Natural killer cell (primary cell): Measurements from ENCODE around the gene LGALS4. TPM values are rescaled to one million over a fixed set of nuclear protein-coding genes. Genes with fewer than 3 reads are reported as not detected.

Source experiments
- ATAC-seq, 3 donors: fragments of 150-1000 bp in 2 of 3; fragments of 200-7000 bp in 1 of 3; cut with Tn5 transposase; 1 replicate in 1 of 3; 2 replicates in 2 of 3; pipeline ENCODE4 v1.10.0; 2021; ENCODE audit warnings: mild to moderate bottlenecking in 2 of 3, moderate library complexity in 2 of 3
- DNase-seq, 2 donors: peaks; one replicate each; pipeline versions ENCODE4 v3.0.0 to v3.0.0-alpha.2; 2013 to 2021; ENCODE audit warnings: mixed read lengths in 1 of 2
- H3K27ac ChIP-seq: one replicate; pipeline ENCODE4 v1.5.1; 2013; ENCODE audit warnings: mild to moderate bottlenecking, low read length
- H3K27me3 ChIP-seq: one replicate; pipeline ENCODE4 v1.6.1; 2013; ENCODE audit warnings: low read length; ENCODE audit not compliant: control insufficient read depth, insufficient read depth
- H3K36me3 ChIP-seq: one replicate; pipeline ENCODE4 v1.6.1; 2013; ENCODE audit warnings: low read length; ENCODE audit not compliant: control insufficient read depth, insufficient read depth
- H3K4me1 ChIP-seq: one replicate; pipeline ENCODE4 v1.6.1; 2013; ENCODE audit warnings: low read length; ENCODE audit not compliant: control insufficient read depth, insufficient read depth
- H3K4me3 ChIP-seq: one replicate; pipeline ENCODE4 v1.5.1; 2013; ENCODE audit warnings: low read length
- H3K9me3 ChIP-seq: one replicate; pipeline ENCODE4 v1.6.1; 2013; ENCODE audit warnings: low read length; ENCODE audit not compliant: control insufficient read depth, insufficient read depth
- H3K27ac Mint-ChIP-seq, 2 donors: one replicate each; pipeline ENCODE4 v1.8.0; 2022; ENCODE audit warnings: mild to moderate bottlenecking in 2 of 2, mixed read lengths in 2 of 2, moderate library complexity in 1 of 2
- H3K27me3 Mint-ChIP-seq, 2 donors: one replicate each; pipeline ENCODE4 v1.8.0; 2022; ENCODE audit warnings: low read depth in 2 of 2, mixed read lengths in 2 of 2
- H3K36me3 Mint-ChIP-seq: one replicate; pipeline ENCODE4 v1.8.0; 2022; ENCODE audit warnings: mixed read lengths
- H3K4me1 Mint-ChIP-seq, 2 donors: one replicate each; pipeline ENCODE4 v1.8.0; 2022; ENCODE audit warnings: mixed read lengths in 2 of 2
- H3K4me3 Mint-ChIP-seq: one replicate; pipeline ENCODE4 v1.8.0; 2022; ENCODE audit warnings: mild to moderate bottlenecking, moderate library complexity, mixed read lengths
- H3K9me3 Mint-ChIP-seq, 2 donors: one replicate each; pipeline ENCODE4 v1.8.0; 2022; ENCODE audit warnings: mixed read lengths in 2 of 2
- WGBS: methylation state at CpG from one replicate; pipeline ENCODE4 v1.1.7; 2013; ENCODE audit warnings: missing lambda C conversion rate; ENCODE audit not compliant: insufficient coverage; 5-methylcytosine and 5-hydroxymethylcytosine counted together
- intact Hi-C: fragments of 100-400 bp; cut with micrococcal nuclease; formaldehyde crosslinking; loops from one replicate; pipeline ENCODE4 v1.14.2; 2022
- total RNA-seq, 4 donors: library from RNA; stranded (reverse); fragments of 120-200 nt in 1 of 4; gene quantifications; one replicate each; pipeline versions ENCODE4 v1.2.3 to v1.2.4, GENCODE V29; 2013 to 2022
- TF ChIP-seq, protein P1 (sequence below): fragments of 200-600 bp; IDR thresholded peaks from one replicate; pipeline ENCODE4 v1.8.0; 2022; ENCODE audit warnings: antibody characterized with exemption

Gene LGALS4
- total RNA-seq, 3 donors from 2014 or later (not counting 1 experiment from before 2014, with no cell fraction given) = 4.2 to 4.8 (median 4.6) TPM

DNA sequence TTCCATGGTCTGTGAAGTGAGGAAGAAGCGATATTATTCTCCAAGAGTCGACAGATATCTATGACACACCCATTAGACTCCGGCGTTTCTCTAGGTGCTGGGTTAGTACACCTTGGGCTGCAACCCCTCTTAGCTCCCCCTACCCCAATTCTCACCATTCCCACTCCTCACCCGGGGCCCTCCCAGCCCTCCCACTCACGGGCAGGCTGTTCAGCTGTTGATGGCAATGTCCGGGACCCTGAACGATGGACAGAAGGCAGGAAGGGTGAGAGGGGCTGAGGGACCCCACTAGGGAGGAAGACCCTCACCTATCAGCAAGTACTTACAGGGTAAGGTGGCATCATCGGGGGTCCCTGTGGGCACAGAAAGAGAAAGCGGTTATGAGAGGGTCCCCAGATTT lies 9.2 kb downstream of the LGALS4 start:
- Histone ChIP-seq H3K36me3 (no peaks in the 10 kb centered on the region), H3K4me1 (peaks cover 3% of the 10 kb centered on the region), H3K9me3 (no peaks in the 10 kb centered on the region), H3K4me3 (no peak overlapping the region), H3K27ac (no peak overlapping the region), H3K27me3 (no peaks in the 10 kb centered on the region)
- H3K27ac Mint-ChIP-seq = no peak overlapping the region
- peaks cover 0 to 6% of the 10 kb centered on the region in 2 donors for H3K4me1 Mint-ChIP-seq
- H3K4me3 Mint-ChIP-seq = no peak overlapping the region
- ATAC-seq (no peak), DNase-seq (no peak)
- H3K27me3 Mint-ChIP-seq = no peaks in the 10 kb centered on the region
- intact Hi-C loops = no loop called here
- H3K36me3 Mint-ChIP-seq = no peaks in the 10 kb centered on the region
- TF ChIP-seq, protein P1, sequence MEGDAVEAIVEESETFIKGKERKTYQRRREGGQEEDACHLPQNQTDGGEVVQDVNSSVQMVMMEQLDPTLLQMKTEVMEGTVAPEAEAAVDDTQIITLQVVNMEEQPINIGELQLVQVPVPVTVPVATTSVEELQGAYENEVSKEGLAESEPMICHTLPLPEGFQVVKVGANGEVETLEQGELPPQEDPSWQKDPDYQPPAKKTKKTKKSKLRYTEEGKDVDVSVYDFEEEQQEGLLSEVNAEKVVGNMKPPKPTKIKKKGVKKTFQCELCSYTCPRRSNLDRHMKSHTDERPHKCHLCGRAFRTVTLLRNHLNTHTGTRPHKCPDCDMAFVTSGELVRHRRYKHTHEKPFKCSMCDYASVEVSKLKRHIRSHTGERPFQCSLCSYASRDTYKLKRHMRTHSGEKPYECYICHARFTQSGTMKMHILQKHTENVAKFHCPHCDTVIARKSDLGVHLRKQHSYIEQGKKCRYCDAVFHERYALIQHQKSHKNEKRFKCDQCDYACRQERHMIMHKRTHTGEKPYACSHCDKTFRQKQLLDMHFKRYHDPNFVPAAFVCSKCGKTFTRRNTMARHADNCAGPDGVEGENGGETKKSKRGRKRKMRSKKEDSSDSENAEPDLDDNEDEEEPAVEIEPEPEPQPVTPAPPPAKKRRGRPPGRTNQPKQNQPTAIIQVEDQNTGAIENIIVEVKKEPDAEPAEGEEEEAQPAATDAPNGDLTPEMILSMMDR = no peak
- 92% methylated on average over 6 of the region's 10 CpGs for WGBS
- no peaks in the 10 kb centered on the region for H3K9me3 Mint-ChIP-seq

DNA sequence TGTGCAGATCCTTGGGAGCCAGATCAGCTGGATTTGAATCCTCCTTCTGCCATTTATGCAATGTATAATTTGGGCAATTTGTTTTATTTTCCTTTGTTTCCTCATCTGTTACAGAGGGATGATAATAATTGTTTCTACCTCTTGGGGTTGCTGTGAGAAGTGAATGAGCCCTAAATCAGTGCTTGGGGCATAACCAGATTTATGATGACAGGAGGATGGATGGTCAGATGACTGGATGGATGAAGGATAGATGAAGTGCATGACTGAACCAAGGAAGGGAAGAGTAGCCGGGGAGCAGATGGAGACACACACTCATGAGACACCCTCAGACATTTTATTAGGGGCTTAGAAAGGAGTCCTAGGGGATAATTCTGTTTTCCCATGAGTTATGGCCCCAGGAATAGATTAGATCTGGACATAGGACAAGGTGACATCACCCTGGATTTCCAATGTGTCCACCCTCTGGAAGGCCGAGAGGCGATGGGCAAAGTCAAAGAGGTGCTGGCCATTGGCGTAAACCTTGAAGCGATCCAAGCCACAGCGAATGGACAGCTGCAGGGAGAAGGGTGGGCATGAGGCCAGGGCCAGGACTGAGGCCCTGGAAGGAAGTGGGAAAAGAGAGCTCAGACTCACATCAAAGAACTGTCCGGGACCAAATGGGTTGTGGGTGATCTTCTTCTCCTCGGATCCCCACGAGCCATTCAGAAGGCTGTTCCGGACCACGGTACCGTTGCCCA lies 11.2 kb downstream of the LGALS4 start:
- ATAC-seq (no peak), DNase-seq (no peak)
- TF ChIP-seq, protein P1 = no peak
- Mint-ChIP-seq H3K4me1 (peaks cover 0 to 6% of the 10 kb centered on the region in 2 donors), H3K27ac (no peak overlapping the region), H3K9me3 (no peaks in the 10 kb centered on the region), H3K36me3 (no peaks in the 10 kb centered on the region), H3K27me3 (no peaks in the 10 kb centered on the region), H3K4me3 (no peak overlapping the region)
- Histone ChIP-seq H3K4me3 (no peak overlapping the region), H3K4me1 (peaks cover 3% of the 10 kb centered on the region), H3K27ac (no peak overlapping the region), H3K27me3 (no peaks in the 10 kb centered on the region), H3K36me3 (no peaks in the 10 kb centered on the region), H3K9me3 (no peaks in the 10 kb centered on the region)
- intact Hi-C loops = no loop called here
- 98% methylated on average over 12 of the region's 12 CpGs for WGBS

DNA sequence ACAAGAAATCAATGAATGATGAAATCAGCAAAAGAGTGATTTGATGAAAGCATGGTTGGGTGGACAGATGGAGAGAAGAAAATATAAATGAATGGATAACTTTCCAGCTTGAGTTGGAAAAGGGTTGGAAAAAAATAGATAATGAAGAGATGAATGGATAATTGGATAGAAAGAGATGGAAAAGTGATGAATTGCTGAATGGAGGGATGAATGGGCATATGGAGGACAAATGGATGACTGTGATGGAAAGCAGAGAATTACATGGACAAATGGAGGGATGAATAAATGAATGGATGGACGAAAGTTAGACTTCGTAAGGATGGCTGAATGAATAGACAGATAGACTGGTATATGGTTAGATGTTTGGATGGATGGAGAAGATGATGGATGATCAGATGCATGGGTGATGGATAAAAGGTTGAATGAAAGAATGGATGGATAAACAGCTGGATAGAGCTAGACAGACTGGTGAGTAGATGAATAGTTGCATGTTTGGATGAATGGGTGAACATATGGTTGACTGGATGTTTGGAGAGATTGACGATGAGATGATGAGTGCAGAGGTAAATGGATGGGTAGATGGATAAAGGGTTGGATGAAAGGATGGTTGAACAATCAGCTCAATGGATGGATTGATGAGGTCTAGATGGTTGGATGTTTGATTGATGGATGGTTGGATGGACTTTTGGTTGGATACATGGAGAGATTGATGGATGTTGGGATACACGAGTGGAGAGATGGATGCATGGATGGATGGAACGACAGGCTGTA lies 12.0 kb downstream of the LGALS4 start:
- no peaks in the 10 kb centered on the region for H3K9me3 Mint-ChIP-seq
- H3K36me3 Mint-ChIP-seq = no peaks in the 10 kb centered on the region
- DNase-seq = no peak
- no peaks in the 10 kb centered on the region for H3K27me3 ChIP-seq
- H3K9me3 ChIP-seq = no peaks in the 10 kb centered on the region
- ATAC-seq = no peak
- H3K27ac Mint-ChIP-seq = no peak overlapping the region
- H3K27me3 Mint-ChIP-seq = no peaks in the 10 kb centered on the region
- H3K4me3 Mint-ChIP-seq = no peak overlapping the region
- intact Hi-C loops = no loop called here
- H3K4me3 ChIP-seq = no peak overlapping the region
- H3K4me1 Mint-ChIP-seq = peaks cover 0 to 6% of the 10 kb centered on the region in 2 donors
- peaks cover 3% of the 10 kb centered on the region for H3K4me1 ChIP-seq
- no peak overlapping the region for H3K27ac ChIP-seq
- WGBS = 96% methylated on average over 5 of the region's 5 CpGs
- H3K36me3 ChIP-seq = no peaks in the 10 kb centered on the region
- TF ChIP-seq, protein P1 = no peak
